H1 (cell line): ENCODE data around the gene MYO5B. TPM values are rescaled to one million over a fixed set of nuclear protein-coding genes. Genes with fewer than 3 reads are reported as not detected.

Source experiments
- CTCF ChIA-PET: fragments of 300-600 bp; sonication (Branson Sonifier 250); formaldehyde crosslinking; loops from one replicate; lab custom pipeline; 2021; ENCODE audit not compliant: partially characterized antibody; lab: Charles Lee
- POLR2A ChIA-PET: fragments of 300-600 bp; sonication (Branson Sonifier 250); formaldehyde crosslinking; loops from one replicate; lab custom pipeline; 2021; ENCODE audit warnings: inconsistent platforms; ENCODE audit not compliant: partially characterized antibody; lab: Charles Lee
- DNase-seq, 2 experiments: peaks; one replicate each; pipeline versions ENCODE4 v3.0.0 to v3.0.0-alpha.2; 2010 to 2022; ENCODE audit warnings: low spot score in 2 of 2, low read depth in 1 of 2, mixed read lengths in 1 of 2
- FAIRE-seq: peaks from 2 replicates; lab custom pipeline; 2011; peaks lifted over from hg19 to GRCh38; lab: Jason Lieb, UNC
- H2AFZ ChIP-seq: 2 replicates; pipeline ENCODE4 v1.8.1; 2012; ENCODE audit warnings: low read length, inconsistent platforms
- H2AK5ac ChIP-seq: 2 replicates; pipeline ENCODE4 v1.6.1; 2013; ENCODE audit warnings: low read depth, low read length
- H2BK120ac ChIP-seq: replicated peaks from 2 replicates; pipeline ENCODE3; 2013; ENCODE audit warnings: low read depth, low read length, inconsistent platforms
- H2BK12ac ChIP-seq: 2 replicates; pipeline ENCODE4 v1.6.1; 2013; ENCODE audit warnings: low read depth, low read length
- H2BK15ac ChIP-seq: 2 replicates; pipeline ENCODE4 v1.6.1; 2013; ENCODE audit warnings: low read length
- H2BK20ac ChIP-seq: 2 replicates; pipeline ENCODE4 v1.6.1; 2013; ENCODE audit warnings: low read length
- H2BK5ac ChIP-seq: 2 replicates; pipeline ENCODE4 v1.6.1; 2013; ENCODE audit warnings: low read depth, low read length
- H3K14ac ChIP-seq: 2 replicates; pipeline ENCODE4 v1.6.1; 2013; ENCODE audit warnings: inconsistent platforms; ENCODE audit not compliant: insufficient read length
- H3K18ac ChIP-seq: 2 replicates; pipeline ENCODE4 v1.6.1; 2013; ENCODE audit warnings: low read length; ENCODE audit errors: extremely low read depth
- H3K23ac ChIP-seq: 2 replicates; pipeline ENCODE4 v1.6.1; 2013; ENCODE audit warnings: inconsistent platforms; ENCODE audit not compliant: insufficient read length
- H3K23me2 ChIP-seq: 2 replicates; pipeline ENCODE4 v1.6.1; 2013; ENCODE audit warnings: low read depth, low read length
- H3K27ac ChIP-seq: 2 replicates; pipeline ENCODE4 v1.6.1; 2011; ENCODE audit warnings: low read depth, low read length, inconsistent platforms
- H3K27me3 ChIP-seq, 4 experiments: replicated peaks in 1 of 4; 1 replicate in 1 of 4; 2 replicates in 3 of 4; pipeline versions ENCODE4 v1.6.1 to v1.8.1; 2011 to 2013; ENCODE audit warnings: low read length in 3 of 4, mild to moderate bottlenecking in 3 of 4, inconsistent platforms in 2 of 4, mixed read lengths in 2 of 4, moderate library complexity in 1 of 4; ENCODE audit not compliant: control insufficient read depth in 3 of 4, insufficient read depth in 3 of 4; ENCODE audit errors: extremely low read depth in 1 of 4
- H3K36me3 ChIP-seq, 4 experiments: 2 replicates each; pipeline versions ENCODE4 v1.6.1 to v1.8.1; 2011 to 2013; ENCODE audit warnings: mild to moderate bottlenecking in 4 of 4, low read length in 3 of 4, moderate library complexity in 2 of 4, control low read depth in 1 of 4, inconsistent platforms in 1 of 4; ENCODE audit not compliant: insufficient read depth in 4 of 4, control insufficient read depth in 2 of 4
- H3K4ac ChIP-seq: replicated peaks from 2 replicates; pipeline ENCODE3; 2013; ENCODE audit warnings: low read length, low read depth, mixed read lengths, inconsistent platforms; ENCODE audit not compliant: insufficient read length
- H3K4me1 ChIP-seq, 4 experiments: replicated peaks in 1 of 4; 1 replicate in 1 of 4; 2 replicates in 3 of 4; pipeline versions ENCODE4 v1.6.1 to v1.8.1; 2011 to 2013; ENCODE audit warnings: low read length in 3 of 4, inconsistent platforms in 2 of 4, mixed read lengths in 1 of 4; ENCODE audit not compliant: insufficient read depth in 4 of 4, control insufficient read depth in 3 of 4
- H3K4me2 ChIP-seq, 2 experiments: 2 replicates each; pipeline versions ENCODE4 v1.6.1 to v1.8.1; 2011 to 2013; ENCODE audit warnings: low read depth in 2 of 2, low read length in 2 of 2, control low read depth in 1 of 2, inconsistent platforms in 1 of 2, mild to moderate bottlenecking in 1 of 2; ENCODE audit not compliant: insufficient read depth in 1 of 2
- H3K4me3 ChIP-seq, 4 experiments: fragments of 200-600, 300-600 bp in 1 of 4; sonication (generic), shearing (Covaris generic), sonication (Bioruptor Twin) in 1 of 4; 2 replicates each; pipeline versions ENCODE4 v1.5.1 to v1.8.1; 2011 to 2016; ENCODE audit warnings: low read length in 4 of 4, low read depth in 3 of 4, control low read depth in 2 of 4, inconsistent platforms in 2 of 4, mild to moderate bottlenecking in 2 of 4, mixed read lengths in 1 of 4, moderate library complexity in 1 of 4; ENCODE audit not compliant: insufficient read depth in 2 of 4; ENCODE audit errors: extremely low read depth in 1 of 4
- H3K56ac ChIP-seq: replicated peaks from 2 replicates; pipeline ENCODE3; 2013; ENCODE audit warnings: low read depth, mild to moderate bottlenecking, mixed read lengths, low read length, inconsistent platforms; ENCODE audit not compliant: insufficient read length
- H3K79me1 ChIP-seq: 2 replicates; pipeline ENCODE4 v1.6.1; 2013; ENCODE audit warnings: low read depth, low read length, control low read depth
- H3K79me2 ChIP-seq, 2 experiments: 2 replicates each; pipeline versions ENCODE4 v1.6.1 to v1.8.1; 2012 to 2013; ENCODE audit warnings: low read length in 2 of 2, mild to moderate bottlenecking in 2 of 2, inconsistent platforms in 1 of 2; ENCODE audit not compliant: insufficient read depth in 2 of 2, control insufficient read depth in 1 of 2
- H3K9ac ChIP-seq, 4 experiments: replicated peaks in 1 of 4; 1 replicate in 1 of 4; 2 replicates in 3 of 4; pipeline versions ENCODE4 v1.6.1 to v1.8.1; 2011 to 2013; ENCODE audit warnings: low read depth in 3 of 4, low read length in 3 of 4, control low read depth in 2 of 4, mild to moderate bottlenecking in 2 of 4, moderate library complexity in 2 of 4, inconsistent platforms in 1 of 4; ENCODE audit errors: extremely low read depth in 1 of 4
- H3K9me3 ChIP-seq, 2 experiments: 2 replicates each; pipeline versions ENCODE4 v1.6.1 to v1.8.1; 2012 to 2013; ENCODE audit warnings: mild to moderate bottlenecking in 2 of 2, moderate library complexity in 2 of 2, control low read depth in 1 of 2, inconsistent platforms in 1 of 2, low read depth in 1 of 2, low read length in 1 of 2, mixed read lengths in 1 of 2; ENCODE audit not compliant: insufficient read depth in 2 of 2
- H4K20me1 ChIP-seq, 2 experiments: replicated peaks in 1 of 2; 2 replicates each; pipeline versions ENCODE3 to v1.8.1; 2011 to 2013; ENCODE audit warnings: inconsistent platforms in 2 of 2, low read length in 2 of 2, mild to moderate bottlenecking in 1 of 2; ENCODE audit not compliant: insufficient read depth in 2 of 2, control insufficient read depth in 1 of 2
- H4K5ac ChIP-seq: 2 replicates; pipeline ENCODE4 v1.6.1; 2013; ENCODE audit warnings: low read length, low read depth, mixed read lengths, inconsistent platforms; ENCODE audit not compliant: insufficient read length
- H4K8ac ChIP-seq: 2 replicates; pipeline ENCODE4 v1.8.0; 2013; ENCODE audit warnings: mild to moderate bottlenecking, moderate library complexity, low read length, inconsistent platforms; ENCODE audit not compliant: insufficient read depth; ENCODE audit errors: extremely low read depth
- H4K91ac ChIP-seq: replicated peaks from 2 replicates; pipeline ENCODE3; 2013; ENCODE audit warnings: low read length, mixed read lengths, inconsistent platforms; ENCODE audit not compliant: insufficient read length
- ATF3 ChIP-seq: IDR thresholded peaks from 2 replicates; pipeline ENCODE4 v1.6.1; 2011; ENCODE audit warnings: low read depth, mild to moderate bottlenecking, low read length; ENCODE audit not compliant: insufficient read depth
- KDM4A ChIP-seq: IDR thresholded peaks from one replicate; pipeline ENCODE4 v1.7.1; 2012; ENCODE audit warnings: low read depth, mild to moderate bottlenecking, moderate library complexity, low read length, inconsistent platforms; ENCODE audit not compliant: severe bottlenecking
- RBBP5 ChIP-seq: IDR thresholded peaks from 2 replicates; pipeline ENCODE4 v1.7.1; 2012; ENCODE audit warnings: low read depth, mild to moderate bottlenecking, inconsistent platforms, low read length, moderate library complexity, borderline replicate concordance
- SIRT6 ChIP-seq: IDR thresholded peaks from one replicate; pipeline ENCODE4 v1.7.1; 2012; ENCODE audit warnings: low read length, inconsistent platforms
- TCF12 ChIP-seq: IDR thresholded peaks from 2 replicates; pipeline ENCODE4 v1.6.1; 2011; ENCODE audit warnings: low read depth, mild to moderate bottlenecking, low read length
- WGBS, 2 experiments: shearing (Covaris generic) in 1 of 2; methylation state at CpG; one replicate each; pipeline versions ENCODE4 v1.1.6 to v1.1.7; 2013 to 2015; ENCODE audit warnings: low lambda C conversion rate in 2 of 2, mixed read lengths in 2 of 2, inconsistent platforms in 1 of 2, low coverage in 1 of 2, missing lambda C conversion rate in 1 of 2; ENCODE audit not compliant: insufficient replicate concordance in 2 of 2, insufficient coverage in 1 of 2, insufficient read length in 1 of 2; ENCODE audit errors: extremely low coverage in 1 of 2, missing lambda C conversion rate in 1 of 2; 5-methylcytosine and 5-hydroxymethylcytosine counted together
- polyA plus RNA-seq, 7 experiments: library from polyadenylated mRNA; depleted of rRNA in 3 of 7; stranded (reverse) in 5 of 7; unstranded in 2 of 7; fragments of >200 nt in 5 of 7; fragments of 200-250 nt in 2 of 7; gene quantifications; 1 replicate in 5 of 7; 2 replicates in 1 of 7; 4 replicates in 1 of 7; pipeline versions ENCODE4 v1.2.1 to v1.2.3, GENCODE V29; 2011 to 2013; ENCODE audit warnings: missing spikeins in 2 of 7, mixed read lengths in 2 of 7
- total RNA-seq: library from RNA; stranded (reverse); fragmentation: NEBNext Ultra II Directional; extraction: Animal tissue kit (Norgen Biotek cat#: 25700); gene quantifications from 2 replicates; pipeline ENCODE4 v1.2.1, GENCODE V29; 2021

MYO5B gene
- total and polyA plus RNA-seq, 2 of the 8 experiments (the other 6 are each of a cell fraction or from before 2014, with no cell fraction given), result 6.4 to 7.7 TPM

DNA sequence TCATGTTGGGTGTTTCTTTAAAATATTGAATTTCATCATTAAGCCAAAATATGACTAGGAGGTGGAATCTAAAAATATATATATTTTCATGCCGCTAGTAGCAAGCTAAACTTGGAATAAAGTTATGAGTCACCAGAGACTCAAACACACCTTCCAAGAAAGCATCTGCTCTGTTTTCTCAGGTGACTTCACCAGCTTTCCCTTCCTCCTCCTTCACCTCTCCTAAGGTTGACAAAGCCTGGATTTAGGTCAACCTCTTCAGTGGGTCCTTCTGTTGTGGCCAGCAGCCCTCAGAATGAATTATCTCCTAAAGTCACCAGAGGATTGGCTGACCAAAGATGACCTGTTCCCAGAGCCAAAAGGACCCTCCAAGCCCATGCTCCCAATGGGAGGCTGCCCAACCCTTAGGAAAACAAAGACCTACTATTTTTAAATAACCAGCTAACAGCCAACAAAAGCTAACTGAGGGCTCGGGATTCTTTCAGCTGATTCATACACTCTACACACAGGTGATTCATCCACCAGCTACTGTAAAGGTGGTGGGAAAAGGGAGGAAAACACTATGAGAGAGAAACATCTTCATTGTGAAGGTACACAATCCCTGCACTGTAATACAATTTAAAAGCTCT lies 113.9 kb downstream of the MYO5B start:
- no peak overlapping the region for H3K56ac ChIP-seq
- FAIRE-seq (no peak), DNase-seq (no peak)
- no peak overlapping the region for H3K18ac ChIP-seq
- H3K9ac ChIP-seq, result no peak overlapping the region
- no peaks in the 10 kb centered on the region; a peak in 1 of 7 replicates for H3K27me3 ChIP-seq
- H2AK5ac ChIP-seq, result no peak overlapping the region
- no peak overlapping the region for H4K8ac ChIP-seq
- H2BK5ac ChIP-seq, result no peak overlapping the region
- H2BK15ac ChIP-seq, result no peak overlapping the region
- no peak for TF ChIP-seq KDM4A
- TF ChIP-seq RBBP5, result no peak
- TF ChIP-seq TCF12, result no peak
- TF ChIP-seq SIRT6, result no peak
- no peak for TF ChIP-seq ATF3
- H3K79me2 ChIP-seq, result no peaks in the 10 kb centered on the region
- H3K4ac ChIP-seq, result no peak overlapping the region
- 0 out of 7 replicates have a peak, but pooled peaks cover 0 to 3% (median 0%) of the 10 kb centered on the region in 4 experiments for H3K4me1 ChIP-seq
- H2BK20ac ChIP-seq, result no peak overlapping the region
- CTCF ChIA-PET, result interaction anchor here (2.1 kb wide), 1 partner anchor 123 kb away, joined by 5 read pairs; no protein-coding TSS in a partner anchor
- no peaks in the 10 kb centered on the region for H4K20me1 ChIP-seq
- H3K79me1 ChIP-seq, result no peaks in the 10 kb centered on the region
- H3K27ac ChIP-seq, result no peak overlapping the region
- no peak overlapping the region for H2AFZ ChIP-seq
- H4K91ac ChIP-seq, result no peak overlapping the region
- H3K14ac ChIP-seq, result no peak overlapping the region
- H3K9me3 ChIP-seq, result no peaks in the 10 kb centered on the region
- H4K5ac ChIP-seq, result no peak overlapping the region
- no peaks in the 10 kb centered on the region; the same call in 1 of the 2 replicates for H3K23me2 ChIP-seq
- H2BK12ac ChIP-seq, result no peak overlapping the region
- no peak overlapping the region for H3K4me2 ChIP-seq
- 83% methylated on average over 2 of the region's 2 CpGs; no CpG with 5 or more reads in 1 of the 2 experiments for WGBS, 2 experiments
- no peak overlapping the region for H3K23ac ChIP-seq
- no peaks in the 10 kb centered on the region; a peak in 1 of 8 replicates for H3K36me3 ChIP-seq
- H3K4me3 ChIP-seq, result no peak overlapping the region
- POLR2A ChIA-PET, result interaction anchor here (0.6 kb wide), 1 partner anchor 35 kb away, joined by 3 read pairs; no protein-coding TSS in a partner anchor
- no peak overlapping the region for H2BK120ac ChIP-seq
